Measurements from ENCODE around the gene OCA2.

OCA2 gene

GRCh38 chr15:28115871-28116270 lies 16.8 kb upstream of the OCA2 start:
- H3K27me3 ChIP-seq (ENCODE audit: insufficient read depth, low read length): no peaks in the 10 kb centered on the region
- H2AFZ ChIP-seq (ENCODE audit: low read depth, low read length): no peak overlapping the region
- H3K36me3 ChIP-seq (ENCODE audit: insufficient read depth, low read length): peaks cover 90% of the 10 kb centered on the region
- H3K4me1 ChIP-seq (ENCODE audit: insufficient read depth, low read length): no peaks in the 10 kb centered on the region
- peaks cover 2% of the 10 kb centered on the region for H3K9me3 ChIP-seq (ENCODE audit: low read length)
- H3K4me3 ChIP-seq (ENCODE audit: low read length): no peak overlapping the region

GRCh38 chr15:28114721-28115622 lies 15.9 kb upstream of the OCA2 start:
- Histone ChIP-seq H3K9me3 (ENCODE audit: low read length) (peaks cover 2% of the 10 kb centered on the region), H3K4me3 (ENCODE audit: low read length) (no peak overlapping the region), H2AFZ (ENCODE audit: low read depth, low read length) (no peak overlapping the region), H3K36me3 (ENCODE audit: insufficient read depth, low read length) (peaks cover 87% of the 10 kb centered on the region), H3K27me3 (ENCODE audit: insufficient read depth, low read length) (no peaks in the 10 kb centered on the region), H3K4me1 (ENCODE audit: insufficient read depth, low read length) (no peaks in the 10 kb centered on the region)

- no peaks in the 10 kb centered on the region for H3K27me3 ChIP-seq (ENCODE audit: insufficient read depth, low read length)
- peaks cover 80% of the 10 kb centered on the region for H3K36me3 ChIP-seq (ENCODE audit: insufficient read depth, low read length)
- no peak overlapping the region for H3K4me3 ChIP-seq (ENCODE audit: low read length)
Measured at GRCh38 chr15:28114114-28114455, 15.0 kb upstream of the OCA2 start.

GRCh38 chr15:28113394-28114113 lies 14.4 kb upstream of the OCA2 start:
- no peak overlapping the region for H2AFZ ChIP-seq (ENCODE audit: low read depth, low read length)
- no peak overlapping the region for H3K4me3 ChIP-seq (ENCODE audit: low read length)
- no peaks in the 10 kb centered on the region for H3K4me1 ChIP-seq (ENCODE audit: insufficient read depth, low read length)
- peaks cover 2% of the 10 kb centered on the region for H3K9me3 ChIP-seq (ENCODE audit: low read length)
- H3K36me3 ChIP-seq (ENCODE audit: insufficient read depth, low read length): peaks cover 77% of the 10 kb centered on the region
- no peaks in the 10 kb centered on the region for H3K27me3 ChIP-seq (ENCODE audit: insufficient read depth, low read length)

More at GRCh38 chr15:28114114-28114455, 15.0 kb upstream of the OCA2 start:
- Histone ChIP-seq H3K9me3 (ENCODE audit: low read length) (peaks cover 2% of the 10 kb centered on the region), H3K4me1 (ENCODE audit: insufficient read depth, low read length) (no peaks in the 10 kb centered on the region), H2AFZ (ENCODE audit: low read depth, low read length) (no peak overlapping the region)

- peaks cover 2% of the 10 kb centered on the region for H3K9me3 ChIP-seq (ENCODE audit: low read length)
- H3K4me1 ChIP-seq (ENCODE audit: insufficient read depth, low read length): no peaks in the 10 kb centered on the region
- peaks cover 72% of the 10 kb centered on the region for H3K36me3 ChIP-seq (ENCODE audit: insufficient read depth, low read length)
- H3K4me3 ChIP-seq (ENCODE audit: low read length): no peak overlapping the region
- no peaks in the 10 kb centered on the region for H3K27me3 ChIP-seq (ENCODE audit: insufficient read depth, low read length)
- H2AFZ ChIP-seq (ENCODE audit: low read depth, low read length): no peak overlapping the region
Measured at GRCh38 chr15:28112962-28113361, 13.8 kb upstream of the OCA2 start.

- Histone ChIP-seq H2AFZ (ENCODE audit: low read depth, low read length) (no peak overlapping the region), H3K4me3 (ENCODE audit: low read length) (no peak overlapping the region), H3K9me3 (ENCODE audit: low read length) (peaks cover 6% of the 10 kb centered on the region), H3K36me3 (ENCODE audit: insufficient read depth, low read length) (peaks cover 67% of the 10 kb centered on the region), H3K27me3 (ENCODE audit: insufficient read depth, low read length) (no peaks in the 10 kb centered on the region), H3K4me1 (ENCODE audit: insufficient read depth, low read length) (no peaks in the 10 kb centered on the region)
Measured at GRCh38 chr15:28112101-28112760, 13.1 kb upstream of the OCA2 start.

- peaks cover 60% of the 10 kb centered on the region for H3K36me3 ChIP-seq (ENCODE audit: insufficient read depth, low read length)
- peaks cover 6% of the 10 kb centered on the region for H3K9me3 ChIP-seq (ENCODE audit: low read length)
- no peaks in the 10 kb centered on the region for H3K4me1 ChIP-seq (ENCODE audit: insufficient read depth, low read length)
- H2AFZ ChIP-seq (ENCODE audit: low read depth, low read length): no peak overlapping the region
- H3K4me3 ChIP-seq (ENCODE audit: low read length): no peak overlapping the region
- H3K27me3 ChIP-seq (ENCODE audit: insufficient read depth, low read length): no peaks in the 10 kb centered on the region
Measured at GRCh38 chr15:28111543-28111942, 12.4 kb upstream of the OCA2 start.

- Histone ChIP-seq H3K4me1 (ENCODE audit: insufficient read depth, low read length) (no peaks in the 10 kb centered on the region), H3K9me3 (ENCODE audit: low read length) (peaks cover 6% of the 10 kb centered on the region), H3K36me3 (ENCODE audit: insufficient read depth, low read length) (peaks cover 52% of the 10 kb centered on the region), H2AFZ (ENCODE audit: low read depth, low read length) (no peak overlapping the region), H3K27me3 (ENCODE audit: insufficient read depth, low read length) (no peaks in the 10 kb centered on the region), H3K4me3 (ENCODE audit: low read length) (no peak overlapping the region)
Measured at GRCh38 chr15:28110481-28110881, 11.4 kb upstream of the OCA2 start.

- Histone ChIP-seq H3K4me1 (ENCODE audit: insufficient read depth, low read length) (no peaks in the 10 kb centered on the region), H3K4me3 (ENCODE audit: low read length) (no peak overlapping the region), H3K9me3 (ENCODE audit: low read length) (peaks cover 6% of the 10 kb centered on the region), H3K27me3 (ENCODE audit: insufficient read depth, low read length) (no peaks in the 10 kb centered on the region), H2AFZ (ENCODE audit: low read depth, low read length) (no peak overlapping the region), H3K36me3 (ENCODE audit: insufficient read depth, low read length) (peaks cover 46% of the 10 kb centered on the region)
Measured at GRCh38 chr15:28109626-28110455, 10.7 kb upstream of the OCA2 start.

- Histone ChIP-seq H3K36me3 (ENCODE audit: insufficient read depth, low read length) (peaks cover 26% of the 10 kb centered on the region), H3K4me1 (ENCODE audit: insufficient read depth, low read length) (no peaks in the 10 kb centered on the region), H3K4me3 (ENCODE audit: low read length) (no peak overlapping the region), H3K27me3 (ENCODE audit: insufficient read depth, low read length) (no peaks in the 10 kb centered on the region), H2AFZ (ENCODE audit: low read depth, low read length) (no peak overlapping the region), H3K9me3 (ENCODE audit: low read length) (peaks cover 6% of the 10 kb centered on the region)
Measured at GRCh38 chr15:28107904-28108275, 8.8 kb upstream of the OCA2 start.

- Histone ChIP-seq H3K27me3 (ENCODE audit: insufficient read depth, low read length) (peaks cover 1% of the 10 kb centered on the region), H3K36me3 (ENCODE audit: insufficient read depth, low read length) (peaks cover 20% of the 10 kb centered on the region), H2AFZ (ENCODE audit: low read depth, low read length) (no peak overlapping the region), H3K9me3 (ENCODE audit: low read length) (peaks cover 6% of the 10 kb centered on the region), H3K4me1 (ENCODE audit: insufficient read depth, low read length) (no peaks in the 10 kb centered on the region), H3K4me3 (ENCODE audit: low read length) (no peak overlapping the region)
Measured at GRCh38 chr15:28107111-28107903, 8.2 kb upstream of the OCA2 start.

All from neuron (in vitro differentiated cells).